NCI-H146 treated with DMSO at 0.1 percent for 48 hours (cell line): Measurements from ENCODE around the gene NEO1.

Source experiments
- DNase-seq: peaks from one replicate; lab custom pipeline; 2025; ENCODE audit not compliant: unreplicated experiment; lab: John Stamatoyannopoulos, UW

Gene NEO1

GRCh38 chr15:73051807-73052652 lies at the start of gene NEO1:
NEO1 (plus strand) TSS chr15:73052463; CDS start chr15:73052676, 213 bp downstream.
- peak; percentile 9 for DNase-seq

GRCh38 chr15:73004462-73004861 lies 47.8 kb upstream of the NEO1 start:
- DNase-seq = no peak

- no peak for DNase-seq
Observed at GRCh38 chr15:73005032-73005431, 47.2 kb upstream of the NEO1 start.

- no peak for DNase-seq
Observed at GRCh38 chr15:73005446-73005845, 46.8 kb upstream of the NEO1 start.

- no peak for DNase-seq
Observed at GRCh38 chr15:73006523-73006922, 45.7 kb upstream of the NEO1 start.

GRCh38 chr15:73009066-73010056 lies 42.9 kb upstream of the NEO1 start:
- no peak for DNase-seq

GRCh38 chr15:73010154-73011152 lies 41.8 kb upstream of the NEO1 start:
- DNase-seq = no peak

GRCh38 chr15:73014904-73015303 lies 37.4 kb upstream of the NEO1 start:
- no peak for DNase-seq

GRCh38 chr15:73015493-73015892 lies 36.8 kb upstream of the NEO1 start:
- no peak for DNase-seq

- DNase-seq = no peak
Observed at GRCh38 chr15:73017987-73018386, 34.3 kb upstream of the NEO1 start.

GRCh38 chr15:73019154-73019553 lies 33.1 kb upstream of the NEO1 start:
- DNase-seq = no peak

- no peak for DNase-seq
Observed at GRCh38 chr15:73019601-73020146, 32.6 kb upstream of the NEO1 start.

- DNase-seq = no peak
Observed at GRCh38 chr15:73021139-73021621, 31.1 kb upstream of the NEO1 start.

- no peak for DNase-seq
Observed at GRCh38 chr15:73022161-73022560, 30.1 kb upstream of the NEO1 start.

- no peak for DNase-seq
Observed at GRCh38 chr15:73023071-73023470, 29.2 kb upstream of the NEO1 start.

- no peak for DNase-seq
Observed at GRCh38 chr15:73024168-73024567, 28.1 kb upstream of the NEO1 start.

- DNase-seq = no peak
Observed at GRCh38 chr15:73026511-73027054, 25.7 kb upstream of the NEO1 start.

- no peak for DNase-seq
Observed at GRCh38 chr15:73028031-73028430, 24.2 kb upstream of the NEO1 start.

GRCh38 chr15:73028831-73029451 lies 23.3 kb upstream of the NEO1 start:
- no peak for DNase-seq
